HG03060 (cell line): ENCODE results near the gene ENOSF1.

ENCODE experiments used
- ATAC-seq: cut with Tn5 transposase; IDR thresholded peaks from one replicate; pipeline ENCODE4 v1.9.1; 2021; ENCODE audit warnings: low read depth, moderate number of reproducible peaks; ENCODE audit not compliant: unreplicated experiment

ENOSF1 gene

DNA sequence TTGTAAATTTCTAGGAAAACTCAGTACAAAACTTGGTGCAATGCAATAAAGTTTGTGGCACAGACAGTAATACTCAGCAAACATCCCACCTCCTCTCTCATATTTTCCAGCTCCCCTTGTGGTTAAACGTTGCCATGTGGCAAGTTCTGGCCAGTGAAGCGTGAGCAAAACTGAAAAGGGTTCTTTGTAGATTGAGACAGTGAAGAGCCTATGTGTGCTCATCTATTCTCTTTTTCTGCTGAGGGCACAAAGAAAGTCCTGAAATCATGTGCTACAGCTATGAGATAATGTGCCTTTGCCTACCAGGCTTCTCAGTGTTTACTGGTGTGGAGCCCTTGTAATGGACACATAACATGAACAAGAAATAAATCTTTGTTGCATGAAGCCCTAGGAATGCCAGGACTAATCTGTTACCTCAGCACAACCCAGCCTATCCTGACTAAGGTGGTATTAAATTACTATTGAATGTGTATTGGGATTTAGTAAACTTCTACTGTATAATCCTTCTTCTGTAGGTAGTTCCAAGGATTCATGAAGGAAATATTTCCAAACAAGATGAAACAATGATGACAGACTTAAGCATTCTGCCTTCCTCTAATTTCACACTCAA, 67.9 kb downstream of the ENOSF1 start:
- no peak for ATAC-seq

DNA sequence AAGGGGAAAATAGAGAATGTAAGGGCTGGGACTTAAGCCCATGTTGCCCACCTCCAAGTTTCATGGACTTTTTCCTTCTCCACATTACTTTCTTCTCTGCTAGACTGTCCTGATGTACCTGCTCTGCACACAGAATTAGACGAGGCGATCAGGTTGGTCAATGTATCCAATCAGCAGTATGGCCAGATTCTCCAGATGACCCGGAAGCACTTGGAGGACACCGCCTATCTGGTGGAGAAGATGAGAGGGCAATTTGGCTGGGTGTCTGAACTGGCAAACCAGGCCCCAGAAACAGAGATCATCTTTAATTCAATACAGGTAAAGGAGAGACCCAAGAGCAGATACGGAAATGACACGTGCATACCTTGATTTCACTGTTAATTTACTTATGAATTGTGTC, 71.2 kb downstream of the ENOSF1 start:
- ATAC-seq = no peak

DNA sequence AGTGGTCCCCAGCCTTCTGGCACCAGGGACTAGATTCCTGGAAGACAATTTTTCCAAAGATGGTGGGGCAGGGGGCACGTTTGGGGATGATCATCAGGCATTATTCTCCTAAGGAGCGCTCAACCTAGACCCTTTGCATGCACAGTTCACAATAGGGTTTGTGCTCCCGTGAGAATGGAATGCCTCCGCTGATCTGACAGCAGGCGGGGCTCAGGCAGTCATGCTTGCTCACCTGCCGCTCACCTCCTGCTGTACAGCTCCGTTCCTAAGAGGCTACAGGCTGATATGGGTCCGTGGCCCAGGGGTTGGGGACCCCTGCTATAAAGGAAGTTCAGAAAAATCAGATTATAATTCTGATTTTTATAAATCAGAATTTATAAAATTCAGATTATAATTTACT, 77.3 kb downstream of the ENOSF1 start:
- ATAC-seq = no peak

DNA sequence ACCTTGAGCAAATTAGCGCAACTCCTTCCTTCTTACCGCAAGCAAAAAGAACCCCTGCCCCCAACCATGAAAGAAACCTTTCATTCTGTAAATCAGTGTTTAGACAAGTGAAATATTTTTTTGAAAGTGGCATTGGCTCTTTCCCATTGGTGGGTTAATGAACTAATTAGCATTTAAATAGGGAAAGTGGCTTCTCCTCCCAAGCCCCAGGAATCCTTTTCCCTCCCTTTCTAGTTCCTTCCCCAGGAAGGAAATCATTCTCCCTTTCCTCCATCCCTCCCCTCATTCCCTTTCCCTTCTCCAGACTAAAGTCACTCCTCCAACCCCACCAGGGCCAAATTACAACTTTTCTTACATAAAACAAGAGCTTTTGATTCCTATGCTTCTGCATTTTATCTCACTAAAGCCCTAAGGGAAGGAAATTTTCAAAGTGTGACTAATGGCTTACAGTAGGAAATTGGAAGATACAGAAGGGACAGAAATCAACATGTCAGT, 77.8 kb downstream of the ENOSF1 start:
- no peak for ATAC-seq

DNA sequence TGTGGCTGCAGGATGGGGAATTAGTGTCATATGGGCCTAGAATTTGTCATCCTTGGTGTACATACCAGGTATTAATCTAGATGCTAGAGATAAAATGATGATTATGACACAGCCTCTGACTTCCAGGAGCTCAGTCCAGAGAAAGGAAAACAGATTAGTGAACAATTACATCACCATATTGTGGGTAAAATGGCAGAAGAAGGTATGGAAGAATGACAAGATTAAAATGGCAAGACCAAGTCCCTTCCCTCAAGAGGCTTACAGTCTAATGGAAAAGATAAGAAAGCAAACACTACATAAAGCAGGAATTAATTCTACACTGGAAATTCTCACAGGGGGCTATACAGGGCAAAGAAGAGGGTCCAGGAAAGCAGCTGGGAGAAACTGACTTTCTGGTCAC, 80.9 kb downstream of the ENOSF1 start:
- ATAC-seq = no peak

DNA sequence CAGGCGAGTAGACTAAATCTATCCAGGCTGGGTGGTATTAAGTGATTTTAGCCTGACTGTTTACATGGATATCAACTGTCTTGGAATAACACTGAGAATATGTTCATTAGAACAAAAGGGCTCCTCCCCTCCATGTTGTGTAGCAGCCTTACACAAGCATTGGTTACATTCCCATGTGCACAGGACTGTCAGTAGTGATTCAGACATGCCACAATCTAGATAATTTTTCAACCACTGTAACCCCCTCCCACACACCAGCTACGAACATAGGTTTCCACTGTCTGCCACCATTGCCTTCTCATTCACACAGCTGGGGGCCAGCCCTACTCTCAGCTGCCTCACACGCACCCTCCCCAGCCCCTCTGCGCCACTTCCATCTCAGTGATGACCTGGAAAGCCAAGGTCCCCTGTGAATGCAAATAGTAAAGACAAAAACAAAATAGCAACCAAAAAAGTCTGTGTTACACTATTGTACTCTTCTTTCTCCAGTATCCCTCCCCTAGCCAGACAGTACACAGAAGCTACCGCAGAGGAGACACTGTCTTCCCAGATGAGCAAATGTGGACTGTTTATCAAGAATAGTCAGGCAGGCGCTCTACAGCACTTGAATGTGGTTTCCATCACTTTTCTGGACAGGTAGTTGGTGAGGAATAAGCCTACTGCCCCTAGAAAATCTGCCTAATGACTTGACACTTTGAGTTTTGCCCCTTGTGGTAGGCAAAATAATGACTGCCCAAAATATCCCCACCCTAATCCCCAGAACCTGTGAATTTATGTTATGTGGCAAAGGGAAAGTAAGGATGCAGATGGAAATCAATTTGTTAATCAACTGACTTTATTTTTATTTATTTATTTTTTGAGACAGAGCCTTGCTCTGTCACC, 82.9 kb downstream of the ENOSF1 start:
- no peak for ATAC-seq

DNA sequence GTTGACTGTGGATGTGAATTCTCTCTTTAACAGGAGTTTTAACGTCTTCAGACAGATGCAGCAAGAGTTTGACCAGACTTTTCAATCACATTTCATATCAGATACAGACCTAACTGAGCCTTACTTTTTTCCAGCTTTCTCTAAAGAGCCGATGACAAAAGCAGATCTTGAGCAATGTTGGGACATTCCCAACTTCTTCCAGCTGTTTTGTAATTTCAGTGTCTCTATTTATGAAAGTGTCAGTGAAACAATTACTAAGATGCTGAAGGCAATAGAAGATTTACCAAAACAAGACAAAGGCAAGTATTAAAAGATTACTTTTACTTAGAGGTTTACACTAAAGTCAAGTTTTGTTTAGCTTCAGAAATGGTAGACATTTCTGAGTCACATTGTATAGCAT, 85.2 kb downstream of the ENOSF1 start:
- no peak for ATAC-seq

DNA sequence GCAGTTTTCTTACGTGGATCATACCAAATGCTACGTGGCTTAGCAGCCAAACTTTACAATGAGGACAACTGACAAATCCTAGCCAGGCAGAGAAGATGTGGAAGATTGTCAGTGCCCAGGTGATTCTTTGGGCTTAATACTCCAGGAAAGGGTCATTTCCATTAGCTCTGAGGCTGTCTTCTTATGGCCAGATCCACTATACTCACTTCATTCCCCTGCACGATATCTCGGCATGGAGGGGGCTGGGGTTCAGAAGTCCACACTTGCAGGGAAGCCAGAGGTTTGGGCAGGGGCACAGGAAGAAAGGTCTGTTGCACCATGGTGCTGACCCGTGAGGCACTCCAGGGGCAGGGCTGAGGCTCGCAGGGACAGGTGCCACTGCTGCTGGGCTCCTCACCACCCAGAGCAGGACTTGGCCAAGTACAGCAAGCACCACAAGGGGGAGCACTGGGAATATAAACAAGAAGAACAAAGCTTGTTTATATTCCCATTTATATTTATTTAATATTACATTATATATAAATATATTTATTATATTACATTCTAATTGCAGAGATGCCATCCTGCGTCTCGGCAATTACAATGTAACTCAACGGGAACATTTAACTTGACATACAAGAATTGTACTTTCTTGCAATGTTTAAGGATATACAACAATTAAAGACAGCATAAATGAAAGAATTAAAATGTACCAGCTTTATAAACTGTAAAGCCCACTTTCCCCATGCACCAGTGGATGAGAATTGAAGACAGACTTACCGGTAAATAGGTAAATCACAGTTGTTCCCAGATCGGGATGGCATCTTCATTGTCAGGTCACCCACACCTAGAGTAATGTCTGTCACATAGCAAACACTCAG, 88.4 kb downstream of the ENOSF1 start:
- ATAC-seq = no peak

DNA sequence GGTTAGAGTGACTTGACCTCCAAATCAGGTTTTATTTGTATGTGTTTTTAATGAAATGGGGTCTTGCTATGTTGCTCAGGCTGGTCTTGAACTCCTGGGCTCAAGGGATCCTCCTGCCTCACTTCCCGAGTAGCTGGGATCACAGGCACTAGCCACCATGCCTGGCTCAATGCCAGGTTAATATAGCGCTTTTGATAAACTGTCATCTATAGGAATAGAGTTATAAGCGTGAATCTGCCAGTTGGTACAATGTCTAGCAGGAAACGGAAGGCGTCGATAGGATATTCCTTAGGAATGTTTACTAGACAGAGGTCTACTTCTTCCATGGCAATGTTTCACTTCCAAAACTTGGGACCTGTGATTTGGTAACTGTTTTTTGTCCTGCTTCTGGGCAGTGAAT, 90.1 kb downstream of the ENOSF1 start:
- no peak for ATAC-seq

DNA sequence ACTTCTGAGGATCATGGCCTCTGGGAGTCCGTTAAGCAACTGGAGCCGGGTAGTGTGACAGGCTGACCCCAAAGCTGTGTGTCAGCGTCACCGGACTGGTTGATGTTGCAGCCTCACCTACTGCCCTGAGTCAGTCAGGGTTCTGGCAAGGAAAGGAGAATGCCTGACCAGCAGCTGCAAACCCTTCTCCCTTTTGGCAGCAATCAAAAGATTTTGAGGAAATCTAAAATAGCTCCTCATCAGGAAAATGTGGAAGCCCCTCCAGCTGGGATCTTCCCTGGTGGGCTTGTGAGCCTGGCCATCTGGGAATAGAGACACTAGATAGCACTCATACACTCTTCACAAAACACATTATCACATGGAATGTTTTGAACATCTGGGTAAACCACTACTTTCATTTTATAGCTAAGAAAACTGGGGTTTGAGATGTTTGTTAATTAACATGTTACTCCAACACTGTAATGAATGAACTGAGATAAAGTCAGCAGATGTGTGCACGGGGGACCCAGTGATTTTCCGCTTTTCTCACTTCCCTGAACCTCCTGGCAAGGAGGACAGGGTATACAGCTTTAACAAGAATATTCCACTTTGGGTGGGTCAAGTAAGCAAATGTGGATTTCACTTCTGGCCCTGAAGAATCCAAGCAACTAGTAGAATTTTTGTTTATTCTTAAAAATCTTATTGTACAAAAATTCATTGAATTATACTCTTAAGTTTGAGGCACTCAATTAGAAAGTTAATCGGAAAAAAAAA, 91.0 kb downstream of the ENOSF1 start:
- no peak for ATAC-seq
